ENCODE data around the gene C21orf91. TPM values are rescaled to one million over a fixed set of nuclear protein-coding genes. Genes with fewer than 3 reads are reported as not detected.

C21orf91 gene
- total RNA-seq, 1 experiment from 2014 or later: 16.9 TPM

DNA sequence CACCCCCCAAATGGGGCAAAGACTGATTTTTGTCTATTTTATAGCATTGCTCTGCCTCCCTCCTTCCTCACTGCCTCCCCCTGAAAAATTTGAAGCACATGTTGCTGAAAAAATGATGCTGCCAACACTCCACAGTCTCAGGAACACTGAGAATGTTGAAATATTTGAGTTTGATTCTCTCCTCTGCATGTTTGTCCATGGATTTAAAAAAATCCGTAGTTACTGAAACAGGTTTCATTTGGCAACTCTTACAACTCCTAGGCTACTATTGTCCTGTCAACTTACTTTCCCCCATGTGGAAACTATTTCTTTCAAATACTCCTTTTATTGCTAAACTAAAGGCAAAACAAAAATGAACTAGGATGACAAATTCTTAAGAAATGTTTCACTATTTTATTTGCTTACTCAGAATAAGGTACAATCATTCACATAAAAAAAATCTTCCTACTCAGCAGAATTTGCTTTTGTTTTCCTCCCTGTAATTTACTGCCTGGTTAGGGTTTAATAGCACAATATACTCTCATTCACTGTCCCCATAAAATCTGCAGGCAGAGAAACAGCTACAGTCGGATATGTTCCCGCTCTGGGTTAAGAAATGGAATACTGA is 50.2 kb downstream of the C21orf91 start:
- H3K4me1 Mint-ChIP-seq (ENCODE audit: low read depth, unreplicated experiment): no peaks in the 10 kb centered on the region
- peaks cover 11% of the 10 kb centered on the region for H3K9me3 Mint-ChIP-seq (ENCODE audit: unreplicated experiment)
- H3K4me3 ChIP-seq (ENCODE audit: low read depth, low read length): no peak overlapping the region
- intact Hi-C loops (cut with micrococcal nuclease; ENCODE audit: unreplicated experiment): no loop called here
- no peaks in the 10 kb centered on the region for H3K27me3 ChIP-seq (replicated peaks; ENCODE audit: control insufficient read depth, insufficient read depth, low read length)
- H3K4me1 ChIP-seq: no peaks in the 10 kb centered on the region
- H3K4me3 Mint-ChIP-seq (ENCODE audit: unreplicated experiment): no peak overlapping the region
- no peak overlapping the region for H3K27ac Mint-ChIP-seq (ENCODE audit: unreplicated experiment)
- no peaks in the 10 kb centered on the region for H3K36me3 ChIP-seq (ENCODE audit: control insufficient read depth, insufficient read depth, low read length)
- TF ChIP-seq, protein P1, sequence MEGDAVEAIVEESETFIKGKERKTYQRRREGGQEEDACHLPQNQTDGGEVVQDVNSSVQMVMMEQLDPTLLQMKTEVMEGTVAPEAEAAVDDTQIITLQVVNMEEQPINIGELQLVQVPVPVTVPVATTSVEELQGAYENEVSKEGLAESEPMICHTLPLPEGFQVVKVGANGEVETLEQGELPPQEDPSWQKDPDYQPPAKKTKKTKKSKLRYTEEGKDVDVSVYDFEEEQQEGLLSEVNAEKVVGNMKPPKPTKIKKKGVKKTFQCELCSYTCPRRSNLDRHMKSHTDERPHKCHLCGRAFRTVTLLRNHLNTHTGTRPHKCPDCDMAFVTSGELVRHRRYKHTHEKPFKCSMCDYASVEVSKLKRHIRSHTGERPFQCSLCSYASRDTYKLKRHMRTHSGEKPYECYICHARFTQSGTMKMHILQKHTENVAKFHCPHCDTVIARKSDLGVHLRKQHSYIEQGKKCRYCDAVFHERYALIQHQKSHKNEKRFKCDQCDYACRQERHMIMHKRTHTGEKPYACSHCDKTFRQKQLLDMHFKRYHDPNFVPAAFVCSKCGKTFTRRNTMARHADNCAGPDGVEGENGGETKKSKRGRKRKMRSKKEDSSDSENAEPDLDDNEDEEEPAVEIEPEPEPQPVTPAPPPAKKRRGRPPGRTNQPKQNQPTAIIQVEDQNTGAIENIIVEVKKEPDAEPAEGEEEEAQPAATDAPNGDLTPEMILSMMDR (IDR thresholded peaks at IDR 0.05; ENCODE audit: insufficient read depth in 1 of 2, low read depth in 1 of 2, low read length in 1 of 2, severe bottlenecking in 1 of 2, unreplicated experiment in 1 of 2): no peak
- no peaks in the 10 kb centered on the region for H3K27me3 Mint-ChIP-seq (ENCODE audit: insufficient read depth, unreplicated experiment)
- CTCF ChIA-PET: no interaction called here
- POLR2A ChIA-PET: no interaction called here
- no peaks in the 10 kb centered on the region for H3K36me3 Mint-ChIP-seq (ENCODE audit: insufficient read depth, unreplicated experiment)
- BruUV-seq (replicated peaks): no TSS peak
- DNase-seq: no peak
- no peaks in the 10 kb centered on the region for H3K9me3 ChIP-seq

DNA sequence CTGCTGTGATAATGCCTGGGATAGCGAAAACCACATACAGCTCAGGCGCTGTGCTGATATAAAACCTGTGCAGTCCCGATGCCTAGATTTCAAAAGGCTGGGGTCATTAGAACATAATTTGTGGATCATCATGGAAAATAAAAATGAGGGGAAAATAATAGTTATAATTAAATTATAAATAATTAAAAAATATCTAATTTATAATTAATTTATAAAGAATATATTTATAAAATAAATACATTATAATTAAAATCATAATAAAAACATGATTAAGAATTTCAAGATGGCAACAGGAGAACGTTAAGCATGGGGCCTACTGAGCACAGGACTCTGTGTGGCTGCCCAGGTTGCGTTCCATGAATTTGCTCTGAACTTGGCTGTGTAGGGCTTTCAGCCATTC is 53.9 kb downstream of the C21orf91 start:
- TF ChIP-seq, protein P1 (IDR thresholded peaks at IDR 0.05; ENCODE audit: insufficient read depth in 1 of 2, low read depth in 1 of 2, low read length in 1 of 2, severe bottlenecking in 1 of 2, unreplicated experiment in 1 of 2): no peak
- no TSS peak for BruUV-seq (replicated peaks)
- intact Hi-C loops (cut with micrococcal nuclease; ENCODE audit: unreplicated experiment): no loop called here
- Mint-ChIP-seq H3K4me1 (ENCODE audit: low read depth, unreplicated experiment) (no peaks in the 10 kb centered on the region), H3K4me3 (ENCODE audit: unreplicated experiment) (no peak overlapping the region), H3K9me3 (ENCODE audit: unreplicated experiment) (no peaks in the 10 kb centered on the region), H3K27me3 (ENCODE audit: insufficient read depth, unreplicated experiment) (no peaks in the 10 kb centered on the region), H3K27ac (ENCODE audit: unreplicated experiment) (no peak overlapping the region), H3K36me3 (ENCODE audit: insufficient read depth, unreplicated experiment) (no peaks in the 10 kb centered on the region)
- H3K9me3 ChIP-seq: no peaks in the 10 kb centered on the region
- peaks cover 1% of the 10 kb centered on the region; the same call in 1 of the 2 replicates for H3K4me1 ChIP-seq
- ChIA-PET POLR2A (no interaction called here), CTCF (no interaction called here)
- H3K4me3 ChIP-seq (ENCODE audit: low read depth, low read length): no peak overlapping the region
- H3K36me3 ChIP-seq (ENCODE audit: control insufficient read depth, insufficient read depth, low read length): no peaks in the 10 kb centered on the region
- no peak for DNase-seq
- H3K27me3 ChIP-seq (replicated peaks; ENCODE audit: control insufficient read depth, insufficient read depth, low read length): no peaks in the 10 kb centered on the region

DNA sequence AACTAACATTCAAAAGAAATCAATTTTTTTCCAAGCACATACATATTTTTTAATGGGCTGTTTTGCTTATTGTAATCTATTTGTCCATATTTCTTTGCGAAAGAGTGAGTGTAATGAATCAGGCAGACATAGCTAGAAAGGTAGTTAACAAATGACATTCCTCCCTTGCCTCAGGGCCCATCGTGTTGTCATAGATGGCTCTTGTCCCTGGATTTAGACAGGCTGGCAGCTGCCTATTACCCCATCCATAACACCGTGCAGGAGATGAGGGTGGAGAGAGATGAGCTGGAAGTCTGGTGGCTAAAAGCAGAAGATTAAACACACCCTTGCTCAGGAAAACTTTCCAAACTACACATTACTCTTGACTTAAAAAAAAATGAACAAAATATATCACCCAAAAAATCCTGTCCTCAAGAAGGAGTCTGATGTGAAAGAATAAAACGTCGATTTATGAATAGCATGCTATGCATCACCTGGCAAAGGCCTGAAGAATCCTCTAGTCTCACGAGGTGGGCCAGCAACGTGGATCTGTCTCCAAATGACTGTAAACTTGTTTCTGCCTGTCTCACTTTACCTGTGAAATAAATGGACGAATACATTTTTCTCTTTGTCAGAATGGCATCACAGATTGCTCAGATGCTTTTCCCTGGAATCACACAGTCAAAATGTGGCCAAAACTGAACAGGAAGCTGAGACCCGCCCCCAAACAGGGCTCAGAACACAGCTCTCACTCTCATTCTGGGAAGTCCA is 55.7 kb downstream of the C21orf91 start:
- BruUV-seq (replicated peaks): no TSS peak
- Histone ChIP-seq H3K4me1 (peaks cover 13% of the 10 kb centered on the region; the same call in 1 of the 2 replicates), H3K36me3 (ENCODE audit: control insufficient read depth, insufficient read depth, low read length) (no peaks in the 10 kb centered on the region), H3K9me3 (no peaks in the 10 kb centered on the region), H3K4me3 (ENCODE audit: low read depth, low read length) (no peak overlapping the region), H3K27me3 (replicated peaks; ENCODE audit: control insufficient read depth, insufficient read depth, low read length) (no peaks in the 10 kb centered on the region)
- no peaks in the 10 kb centered on the region for H3K9me3 Mint-ChIP-seq (ENCODE audit: unreplicated experiment)
- no peak overlapping the region for H3K27ac Mint-ChIP-seq (ENCODE audit: unreplicated experiment)
- ChIA-PET CTCF (no interaction called here), POLR2A (no interaction called here)
- DNase-seq: no peak
- H3K27me3 Mint-ChIP-seq (ENCODE audit: insufficient read depth, unreplicated experiment): no peaks in the 10 kb centered on the region
- no peaks in the 10 kb centered on the region for H3K36me3 Mint-ChIP-seq (ENCODE audit: insufficient read depth, unreplicated experiment)
- TF ChIP-seq, protein P1 (IDR thresholded peaks at IDR 0.05; ENCODE audit: insufficient read depth in 1 of 2, low read depth in 1 of 2, low read length in 1 of 2, severe bottlenecking in 1 of 2, unreplicated experiment in 1 of 2): no peak
- intact Hi-C loops (cut with micrococcal nuclease; ENCODE audit: unreplicated experiment): no loop called here
- no peak overlapping the region for H3K4me3 Mint-ChIP-seq (ENCODE audit: unreplicated experiment)
- peaks cover 5% of the 10 kb centered on the region for H3K4me1 Mint-ChIP-seq (ENCODE audit: low read depth, unreplicated experiment)

Data from Caco-2 (cell line).